Measurements from ENCODE around the gene KLHL11. TPM values are rescaled to one million over a fixed set of nuclear protein-coding genes. Genes with fewer than 3 reads are reported as not detected.

KLHL11 gene
- total and polyA plus RNA-seq, 2 experiments from 2014 or later, result 8.7 to 25.5 TPM

GRCh38 chr17:41849251-41849990 is 15.8 kb downstream of the KLHL11 start (continued):
- TF ChIP-seq REST (IDR thresholded peaks at IDR 0.05; ENCODE audit: unreplicated experiment) (no peak), POLR2AphosphoS5 (IDR thresholded peaks at IDR 0.05; ENCODE audit: low read depth) (no peak), ZNF114 (CRISPR knock-in tag; IDR thresholded peaks at IDR 0.05) (no peak)

GRCh38 chr17:41848788-41849187 is 16.4 kb downstream of the KLHL11 start:
- no peak overlapping the region for H3K27ac Mint-ChIP-seq
- H3K27me3 Mint-ChIP-seq (ENCODE audit: insufficient read depth, low read depth, poor library complexity), result no peaks in the 10 kb centered on the region
- ATAC-seq (no peak), DNase-seq (ENCODE audit: low spot score) (no peak)
- Histone ChIP-seq H3K4me2 (no peak overlapping the region), H3K9me2 (ENCODE audit: insufficient read depth) (no peaks in the 10 kb centered on the region), H3K27me3 (ENCODE audit: insufficient read depth) (no peaks in the 10 kb centered on the region), H3K27ac (ENCODE audit: low read depth) (no peak overlapping the region), H3K4me1 (ENCODE audit: insufficient read depth) (no peaks in the 10 kb centered on the region), H3K36me3 (ENCODE audit: insufficient read depth) (no peaks in the 10 kb centered on the region; the same call in 1 of the 2 replicates), H4K20me1 (replicated peaks; ENCODE audit: insufficient read depth) (peaks cover 11% of the 10 kb centered on the region), H2AFZ (no peak overlapping the region), H3K79me2 (replicated peaks; ENCODE audit: insufficient read depth) (peaks cover 48% of the 10 kb centered on the region), H3F3A (replicated peaks; ENCODE audit: low read depth) (0 out of 2 replicates have a peak, but pooled peaks cover 5% of the 10 kb centered on the region), H3K4me3 (no peak overlapping the region)
- no peaks in the 10 kb centered on the region for H3K9me3 Mint-ChIP-seq
- no peaks in the 10 kb centered on the region for H3K4me1 Mint-ChIP-seq
- no peak overlapping the region for H3K4me3 Mint-ChIP-seq
- peaks cover 9% of the 10 kb centered on the region; the same call in 2 of the 3 replicates for H3K36me3 Mint-ChIP-seq (ENCODE audit: low read depth)
- no peak for TF ChIP-seq ZNF462 (CRISPR knock-in tag; IDR thresholded peaks at IDR 0.05)
- TF ChIP-seq ZNF114 (CRISPR knock-in tag; IDR thresholded peaks at IDR 0.05), result no peak
- no peak for TF ChIP-seq POLR2AphosphoS5 (IDR thresholded peaks at IDR 0.05; ENCODE audit: low read depth)
- no peak for TF ChIP-seq ZNF331 (CRISPR knock-in tag; IDR thresholded peaks at IDR 0.05; ENCODE audit: low read depth)
- no peak for TF ChIP-seq ETS1 (IDR thresholded peaks at IDR 0.05)
- TF ChIP-seq CREB1 (CRISPR knock-in tag; IDR thresholded peaks at IDR 0.05; ENCODE audit: low read depth), result no peak
- no peak for TF ChIP-seq EZH2phosphoT487 (IDR thresholded peaks at IDR 0.05; ENCODE audit: unreplicated experiment)
- no peak for TF ChIP-seq REST (IDR thresholded peaks at IDR 0.05; ENCODE audit: unreplicated experiment)
- TF ChIP-seq EZH2 (IDR thresholded peaks at IDR 0.05; ENCODE audit: low read depth, unreplicated experiment), result no peak
